Measurements from ENCODE around the gene ETNK1.

The ETNK1 gene

GRCh38 chr12:22640851-22641250 is 15.9 kb downstream of the ETNK1 start:
- no peak for DNase-seq

DNA sequence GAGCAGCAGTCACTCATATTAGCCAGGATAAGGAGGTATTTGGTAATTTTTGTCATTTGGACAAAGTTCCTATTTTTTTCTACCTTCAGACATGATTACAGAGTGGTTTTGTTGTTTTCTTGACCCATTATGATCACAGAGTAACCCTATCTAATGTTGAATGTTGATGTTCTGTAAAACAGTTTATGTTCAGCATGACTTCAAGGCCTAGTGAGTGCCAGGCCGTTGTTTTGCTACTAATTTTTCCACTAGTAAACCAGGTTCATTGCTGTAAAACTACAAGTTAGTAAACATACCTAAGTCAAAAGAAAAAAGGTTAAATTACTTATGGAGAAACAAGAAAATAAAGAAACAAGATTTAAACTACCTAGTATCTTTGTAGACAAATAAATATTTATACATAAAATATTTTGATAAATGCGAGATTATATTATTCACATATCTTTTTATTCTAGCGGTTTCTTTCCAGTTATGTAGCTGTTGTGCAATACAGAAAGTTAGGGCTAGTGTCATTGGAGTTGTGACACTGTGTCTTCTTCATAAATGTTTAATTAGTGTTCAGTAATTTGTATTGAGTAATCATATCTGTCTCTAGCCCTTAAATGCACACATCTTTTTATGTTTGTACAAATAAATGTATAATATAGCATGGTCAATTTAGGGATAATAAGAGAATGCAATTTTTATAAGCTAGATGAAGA is 16.5 kb downstream of the ETNK1 start:
- DNase-seq, result no peak

GRCh38 chr12:22648668-22649067 is 23.7 kb downstream of the ETNK1 start:
- no peak for DNase-seq

GRCh38 chr12:22653075-22653474 is 28.1 kb downstream of the ETNK1 start:
- DNase-seq, result no peak

DNA sequence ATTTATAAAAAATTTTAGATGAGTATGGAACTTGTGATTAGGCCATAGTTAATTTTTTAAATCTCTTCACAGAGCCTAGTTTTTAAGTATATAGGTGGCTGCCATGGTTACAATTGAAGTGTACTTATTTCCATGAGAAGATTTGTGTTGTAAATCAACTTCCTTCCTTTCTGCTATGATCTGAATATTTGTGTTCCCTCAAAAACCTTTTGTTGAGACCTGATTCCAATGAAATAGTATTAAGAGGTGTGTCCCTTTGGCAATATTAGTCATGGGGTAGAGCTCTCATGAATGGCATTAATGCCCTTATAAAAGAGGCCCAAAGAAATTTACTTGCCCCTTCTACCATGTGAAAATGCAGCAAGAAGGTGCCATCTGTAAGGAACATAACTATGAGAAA is 28.8 kb downstream of the ETNK1 start:
- DNase-seq, result no peak

GRCh38 chr12:22656376-22656775 is 31.4 kb downstream of the ETNK1 start:
- DNase-seq, result no peak

DNA sequence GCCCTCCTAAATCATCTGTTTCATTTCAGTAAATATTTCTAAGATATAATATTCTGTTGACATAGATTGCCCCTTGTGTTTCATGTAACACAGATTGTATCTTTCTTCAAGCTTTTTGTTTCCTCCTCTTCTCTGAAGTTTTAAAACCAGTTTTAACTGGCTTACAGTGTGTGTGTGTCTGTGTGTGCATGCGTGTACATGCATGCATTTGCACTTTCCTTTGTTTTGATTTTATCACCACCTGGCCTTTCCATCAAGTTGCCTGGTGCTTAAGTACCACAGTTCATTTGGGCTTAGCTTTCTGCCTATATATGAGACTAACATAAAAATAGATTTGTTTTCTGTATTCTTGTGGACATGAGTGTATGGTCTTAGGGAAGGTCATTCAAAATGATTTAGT is 31.9 kb downstream of the ETNK1 start:
- no peak for DNase-seq

- DNase-seq, result no peak
Measured at GRCh38 chr12:22657538-22657937, 32.6 kb downstream of the ETNK1 start.

GRCh38 chr12:22658214-22658613 is 33.2 kb downstream of the ETNK1 start:
- no peak for DNase-seq

DNA sequence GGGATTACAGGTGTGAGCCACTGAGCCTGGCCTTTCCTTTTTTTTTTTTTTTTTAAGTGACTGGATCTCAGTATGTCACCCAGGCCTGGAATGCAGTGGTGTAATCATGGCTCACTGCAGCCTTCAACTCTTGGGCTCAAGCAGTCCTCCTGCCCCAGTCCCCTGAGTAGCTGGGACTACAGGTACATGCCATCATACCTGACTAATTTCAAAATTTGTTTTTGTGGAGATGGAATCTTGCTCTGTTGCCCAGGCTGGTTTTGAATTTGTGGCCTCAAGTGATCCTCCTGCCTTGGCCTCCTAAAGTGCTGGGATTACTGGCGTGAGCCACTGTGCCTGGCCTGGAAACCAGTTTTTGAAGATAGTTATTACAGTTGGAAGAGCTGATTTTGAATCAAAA is 37.4 kb downstream of the ETNK1 start:
- no peak for DNase-seq

GRCh38 chr12:22665476-22665875 is 40.5 kb downstream of the ETNK1 start:
- no peak for DNase-seq

DNA sequence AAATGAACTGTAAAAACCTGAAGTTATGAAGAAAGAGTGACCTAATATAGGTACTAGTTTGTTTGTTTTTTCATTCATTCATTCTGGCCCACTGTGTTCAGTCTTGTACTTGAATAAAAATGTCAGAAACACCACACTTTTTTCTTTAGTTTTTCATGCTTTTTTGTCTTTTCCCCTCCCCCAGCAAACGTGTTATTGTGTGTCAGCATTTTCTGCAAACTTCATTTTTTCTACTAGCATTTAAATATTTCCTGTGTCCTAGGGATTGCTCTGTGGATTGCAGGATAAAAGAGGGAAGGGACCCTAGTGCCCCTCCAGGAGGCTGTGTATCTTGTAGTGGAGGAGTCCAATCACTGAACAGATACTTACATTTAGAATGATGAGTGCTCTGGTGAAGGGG is 42.2 kb downstream of the ETNK1 start:
- no peak for DNase-seq

DNA sequence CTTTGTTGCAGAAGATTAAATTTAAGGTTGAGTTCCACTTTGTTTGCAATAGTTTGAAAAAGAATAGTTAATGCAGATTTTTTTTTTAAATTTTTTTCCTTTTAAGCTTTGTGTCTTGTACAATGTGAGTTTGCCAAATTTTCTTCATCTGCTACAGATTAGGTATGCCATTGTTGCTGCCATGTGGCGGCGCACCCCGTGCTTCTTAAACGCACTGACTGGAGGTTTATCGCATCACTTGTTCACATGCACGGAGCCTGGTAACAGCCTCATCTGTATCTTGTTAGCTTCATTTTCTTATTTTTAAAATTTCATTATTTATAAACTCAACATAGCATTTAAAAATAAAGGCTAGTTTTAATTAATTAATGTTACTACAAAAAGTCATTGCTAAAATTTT is 43.5 kb downstream of the ETNK1 start:
- no peak for DNase-seq

DNA sequence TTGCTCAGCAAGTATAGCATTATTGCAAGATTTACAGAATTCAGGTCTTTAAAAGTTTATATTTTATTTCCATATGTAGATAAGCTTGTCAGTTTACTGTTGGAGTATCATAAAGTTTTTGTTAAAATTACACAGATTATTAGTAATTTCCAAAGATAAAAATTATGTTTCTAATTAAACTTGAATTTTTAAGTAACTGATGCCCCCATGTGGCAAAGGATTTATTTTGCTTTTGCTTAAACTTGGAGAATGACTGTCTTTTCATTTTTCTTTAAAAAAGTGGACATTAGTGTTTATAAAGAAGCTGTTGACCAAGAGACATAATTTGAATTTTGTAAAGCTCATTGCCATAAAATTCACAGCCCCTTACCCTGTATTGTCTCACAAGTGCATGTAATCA is 45.8 kb downstream of the ETNK1 start:
- DNase-seq, result no peak

DNA sequence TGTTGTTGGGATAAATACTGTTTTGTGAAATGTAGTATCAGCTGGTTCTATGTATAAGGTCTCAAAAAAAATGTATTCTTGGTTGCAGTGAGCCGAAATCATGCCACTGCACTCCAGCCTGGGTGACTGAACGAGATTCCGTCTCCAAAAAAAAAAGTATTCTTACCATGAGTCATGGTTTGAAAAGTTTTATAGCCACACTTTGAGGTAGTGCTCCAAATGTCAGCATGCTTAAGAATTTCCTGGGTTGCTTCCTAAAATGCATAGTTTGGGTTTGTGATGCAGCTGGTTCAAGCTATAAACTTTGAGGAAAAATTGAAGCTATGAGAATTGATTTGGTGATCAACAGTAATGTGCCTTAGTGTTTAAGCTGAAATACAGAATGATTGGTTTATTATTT is 48.0 kb downstream of the ETNK1 start:
- peak; percentile 15 for DNase-seq

DNA sequence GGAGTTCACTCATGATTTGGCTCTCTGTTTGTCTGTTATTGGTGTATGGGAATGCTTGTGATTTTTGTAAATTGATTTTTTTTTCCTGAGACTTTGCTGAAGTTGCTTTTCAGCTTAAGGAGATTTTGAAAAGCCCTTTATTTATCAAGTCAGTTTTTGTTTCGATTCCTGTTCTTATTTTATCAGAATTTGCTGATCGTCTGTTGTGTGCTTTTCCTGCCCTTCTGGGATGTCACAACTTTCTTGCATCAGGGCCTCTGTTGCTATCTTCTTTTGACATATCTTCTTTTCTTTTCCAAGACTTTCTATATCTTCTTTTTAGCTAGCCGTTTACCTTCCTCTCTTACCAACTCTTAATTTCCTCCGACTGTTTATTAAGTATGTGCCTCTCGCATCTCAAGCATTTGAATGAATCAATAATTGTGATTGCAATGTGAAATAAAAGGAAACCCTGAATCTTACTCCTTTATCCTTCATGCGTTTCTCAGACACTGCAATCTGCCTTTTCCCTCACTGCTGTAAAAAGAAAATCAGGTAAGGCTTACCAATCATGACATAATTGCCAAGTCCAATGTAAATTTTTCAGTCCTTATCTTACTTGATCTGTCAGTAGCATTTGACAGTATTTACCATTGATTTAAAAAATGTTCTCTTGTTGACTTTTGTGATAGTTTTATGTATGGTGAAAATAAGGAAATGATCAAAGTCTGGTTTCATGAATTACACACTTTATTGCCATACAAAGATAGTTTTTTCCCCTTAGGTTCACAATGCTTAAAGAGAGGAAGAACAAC is 53.0 kb downstream of the ETNK1 start:
- no peak for DNase-seq

DNA sequence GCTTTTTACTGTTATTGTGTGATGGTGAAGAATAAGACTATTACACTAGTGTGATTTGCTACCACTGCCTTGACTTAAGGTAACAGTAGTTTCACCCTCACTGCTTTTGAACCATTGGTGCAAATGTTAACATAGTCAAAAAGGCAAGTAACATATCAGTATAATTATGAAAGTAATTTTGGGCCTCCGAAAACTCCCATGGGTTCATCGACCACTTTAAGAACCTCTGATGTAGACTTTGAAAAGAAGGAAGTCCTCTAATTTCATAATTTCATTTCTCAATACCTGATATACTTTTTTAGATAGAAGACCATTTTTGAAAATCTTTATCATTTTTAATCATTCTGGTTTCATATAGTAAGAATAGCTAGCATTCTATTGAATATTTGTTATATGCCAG is 57.7 kb downstream of the ETNK1 start:
- DNase-seq, result no peak

DNA sequence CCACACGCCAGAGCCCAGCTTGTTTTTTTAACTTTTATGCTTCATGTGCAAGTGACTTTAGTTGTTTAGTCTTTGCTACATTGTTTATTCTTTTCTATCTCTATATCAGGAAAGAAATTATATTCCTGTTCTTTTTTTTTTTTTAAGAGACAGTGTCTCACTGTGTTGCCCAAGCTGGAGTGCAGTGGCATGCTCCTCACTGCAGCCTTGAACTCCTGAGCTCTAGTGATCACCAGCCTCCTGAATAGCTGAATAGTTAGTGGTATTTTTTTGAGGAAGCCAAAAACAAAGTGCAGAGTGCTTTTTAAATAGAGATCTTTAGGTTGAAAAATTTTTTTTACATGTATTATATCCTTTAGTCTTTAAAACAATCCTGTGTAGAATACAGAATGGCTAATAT is 58.2 kb downstream of the ETNK1 start:
- no peak for DNase-seq

- DNase-seq, result peak; percentile 16
Measured at GRCh38 chr12:22684140-22685118, 59.5 kb downstream of the ETNK1 start.

DNA sequence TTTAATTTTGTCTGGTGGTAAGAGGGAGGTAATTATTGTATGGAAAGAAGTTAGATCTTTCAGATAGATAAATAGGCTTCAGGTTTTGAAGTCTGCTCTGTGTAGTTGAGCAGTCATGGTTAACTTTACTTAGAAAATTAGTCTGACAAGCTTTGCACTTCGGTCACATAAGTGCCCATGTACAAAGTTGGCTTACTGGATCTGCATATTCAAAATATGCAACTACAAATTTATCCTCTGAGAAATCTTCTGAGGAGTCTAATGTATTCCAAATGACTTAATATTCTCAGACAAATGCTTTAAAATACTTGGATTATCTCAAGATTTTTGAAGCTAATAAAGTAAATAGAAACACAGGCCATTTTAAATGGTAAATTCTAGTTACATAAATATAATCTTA is 61.2 kb downstream of the ETNK1 start:
- DNase-seq, result no peak

DNA sequence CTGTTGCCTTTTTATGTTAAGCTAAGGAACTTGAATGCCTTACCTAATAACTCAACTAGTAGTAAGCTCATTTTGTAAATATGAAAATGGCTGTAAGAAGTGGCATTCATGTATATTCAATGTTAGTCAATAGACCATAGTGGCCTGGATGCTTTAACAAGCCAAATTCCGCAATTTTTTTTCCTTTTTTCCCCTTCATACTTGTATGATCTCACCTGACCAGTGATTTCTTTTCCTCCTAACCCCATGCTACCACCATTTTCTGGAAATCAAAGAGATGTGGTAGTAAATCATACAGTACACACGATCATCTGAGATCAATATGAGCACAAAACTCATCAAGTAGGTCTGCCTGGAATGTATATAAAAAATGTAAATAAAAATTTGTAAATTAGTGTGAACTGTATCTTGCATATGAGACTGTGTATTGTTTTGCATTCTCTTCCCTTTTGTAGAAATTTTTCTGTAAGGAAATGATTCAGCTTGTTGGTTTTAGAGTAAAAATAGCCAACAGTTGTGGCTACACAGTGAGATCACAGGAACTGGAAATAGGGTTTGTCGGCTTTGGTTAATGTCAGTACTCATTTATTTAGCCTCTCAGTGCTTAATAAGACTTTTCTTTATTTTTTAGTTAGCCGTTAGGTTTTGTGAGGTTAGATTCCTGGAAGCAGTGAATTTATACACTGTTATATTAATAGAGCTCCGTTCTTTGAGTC is 62.5 kb downstream of the ETNK1 start:
- DNase-seq, result peak; percentile 51

- DNase-seq, result no peak
Measured at GRCh38 chr12:22689876-22690275, 64.9 kb downstream of the ETNK1 start.

DNA sequence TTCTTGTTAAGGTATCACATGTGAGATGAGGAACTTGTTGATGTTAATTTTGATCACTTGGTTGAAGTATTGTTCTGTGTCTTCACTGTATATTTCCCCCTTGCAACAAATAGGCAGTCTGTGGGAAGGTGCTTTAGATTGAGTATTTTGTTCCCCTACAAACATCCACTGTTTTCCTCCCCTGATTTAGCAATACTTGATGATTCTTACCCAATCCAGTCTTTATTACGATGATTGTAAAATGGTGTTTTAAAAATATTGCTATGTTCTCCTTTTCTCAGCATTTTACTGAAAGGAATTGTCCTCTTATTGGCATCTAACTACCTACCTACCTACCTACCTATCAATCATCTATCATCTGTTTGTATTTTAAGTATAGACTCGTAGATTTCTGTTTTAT is 66.3 kb downstream of the ETNK1 start:
- no peak for DNase-seq
